ENCODE measurements around the gene IPO13.

GRCh38 chr1:43908858-43909257, 37.9 kb upstream of the IPO13 start:
- TF ChIP-seq, protein P1, sequence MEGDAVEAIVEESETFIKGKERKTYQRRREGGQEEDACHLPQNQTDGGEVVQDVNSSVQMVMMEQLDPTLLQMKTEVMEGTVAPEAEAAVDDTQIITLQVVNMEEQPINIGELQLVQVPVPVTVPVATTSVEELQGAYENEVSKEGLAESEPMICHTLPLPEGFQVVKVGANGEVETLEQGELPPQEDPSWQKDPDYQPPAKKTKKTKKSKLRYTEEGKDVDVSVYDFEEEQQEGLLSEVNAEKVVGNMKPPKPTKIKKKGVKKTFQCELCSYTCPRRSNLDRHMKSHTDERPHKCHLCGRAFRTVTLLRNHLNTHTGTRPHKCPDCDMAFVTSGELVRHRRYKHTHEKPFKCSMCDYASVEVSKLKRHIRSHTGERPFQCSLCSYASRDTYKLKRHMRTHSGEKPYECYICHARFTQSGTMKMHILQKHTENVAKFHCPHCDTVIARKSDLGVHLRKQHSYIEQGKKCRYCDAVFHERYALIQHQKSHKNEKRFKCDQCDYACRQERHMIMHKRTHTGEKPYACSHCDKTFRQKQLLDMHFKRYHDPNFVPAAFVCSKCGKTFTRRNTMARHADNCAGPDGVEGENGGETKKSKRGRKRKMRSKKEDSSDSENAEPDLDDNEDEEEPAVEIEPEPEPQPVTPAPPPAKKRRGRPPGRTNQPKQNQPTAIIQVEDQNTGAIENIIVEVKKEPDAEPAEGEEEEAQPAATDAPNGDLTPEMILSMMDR (IDR thresholded peaks at IDR 0.05) = no peak
- TF ChIP-seq POLR2A (IDR thresholded peaks at IDR 0.05) = no peak
